ENCODE data around the gene SHROOM3. TPM values are rescaled to one million over a fixed set of nuclear protein-coding genes. Genes with fewer than 3 reads are reported as not detected.

SHROOM3 gene
- total and polyA plus RNA-seq, 7 donors, result 5.1 to 71.0 (median 28.2) TPM

GRCh38 chr4:76729460-76729859, 294.4 kb downstream of the SHROOM3 start:
- no peak for TF ChIP-seq POLR2A (IDR thresholded peaks at IDR 0.05)
- H3K27ac ChIP-seq, result peak overlapping the region in 3 of 4 donors; percentile 4 to 29 (median 13)
- H3K9me3 ChIP-seq, result no peaks in the 10 kb centered on the region
- peaks cover 0 to 18% (median 4%) of the 10 kb centered on the region in 4 donors for H3K4me1 ChIP-seq
- WGBS, 2 donors, result 81 to 89% methylated on average over 1 of the region's 1 CpG
- intact Hi-C loops (cut with DNase I), result no loop called here
- H3K27me3 ChIP-seq, result no peaks in the 10 kb centered on the region
- H3K4me3 ChIP-seq, result no peak overlapping the region
- DNase-seq, result no peak
- no peaks in the 10 kb centered on the region for H3K36me3 ChIP-seq

DNA sequence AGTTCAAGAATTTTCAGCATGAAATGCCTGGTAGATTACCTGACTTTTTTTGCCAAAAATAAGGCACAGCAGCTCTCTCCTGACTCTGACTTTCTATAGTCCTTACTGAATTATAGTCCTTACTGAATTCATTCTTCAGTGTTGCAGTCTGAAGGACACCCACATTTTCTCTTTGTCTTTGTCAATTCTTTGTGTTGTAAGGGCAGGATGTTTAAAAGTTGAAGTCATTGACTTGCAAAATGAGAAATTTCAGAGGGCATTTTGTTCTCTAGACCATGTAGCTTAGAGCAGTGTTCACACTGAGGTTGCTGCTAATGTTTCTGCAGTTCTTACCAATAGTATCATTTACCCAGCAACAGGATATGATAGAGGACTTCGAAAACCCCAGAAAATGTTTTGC, 295.0 kb downstream of the SHROOM3 start:
- no peak for DNase-seq
- 95 to 98% methylated on average over 1 of the region's 1 CpG for WGBS, 2 donors
- Histone ChIP-seq H3K4me1 (peaks cover 0 to 16% (median 4%) of the 10 kb centered on the region in 4 donors), H3K27me3 (no peaks in the 10 kb centered on the region), H3K27ac (peak overlapping the region in 3 of 4 donors; percentile 4 to 29 (median 13)), H3K4me3 (no peak overlapping the region), H3K36me3 (no peaks in the 10 kb centered on the region), H3K9me3 (no peaks in the 10 kb centered on the region)
- intact Hi-C loops (cut with DNase I), result no loop called here
- no peak for TF ChIP-seq EP300 (IDR thresholded peaks at IDR 0.05)
- no peak for TF ChIP-seq CTCF (IDR thresholded peaks at IDR 0.05)
- no peak for TF ChIP-seq POLR2A (IDR thresholded peaks at IDR 0.05)
- TF ChIP-seq POLR2AphosphoS5 (IDR thresholded peaks at IDR 0.05), result no peak

DNA sequence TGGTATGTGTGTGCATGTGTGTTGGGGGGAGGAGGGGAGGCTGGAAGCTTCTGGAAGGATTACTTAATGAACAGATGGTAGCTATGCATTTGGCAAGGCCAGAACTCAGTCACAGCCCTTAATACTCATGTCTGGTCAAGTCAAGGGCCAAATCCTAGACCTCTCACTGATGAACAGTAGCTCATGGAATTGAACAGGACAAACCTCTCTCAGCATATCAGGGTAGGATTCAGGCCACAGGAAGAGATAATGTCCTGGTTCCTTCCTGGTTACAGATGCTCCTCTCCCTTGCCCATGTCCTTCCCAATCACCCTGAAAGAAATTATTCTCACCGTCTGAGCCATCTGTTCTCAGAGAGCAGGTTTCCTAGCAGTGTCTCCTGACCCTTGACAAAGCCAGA, 297.2 kb downstream of the SHROOM3 start:
- no peak for DNase-seq
- H3K4me1 ChIP-seq, result peaks cover 0 to 26% (median 16%) of the 10 kb centered on the region in 4 donors
- intact Hi-C loops (cut with DNase I), result no loop called here
- TF ChIP-seq CTCF (IDR thresholded peaks at IDR 0.05) (no peak), EP300 (IDR thresholded peaks at IDR 0.05) (no peak)
- no peaks in the 10 kb centered on the region for H3K27me3 ChIP-seq
- H3K36me3 ChIP-seq, result no peaks in the 10 kb centered on the region
- no peaks in the 10 kb centered on the region for H3K9me3 ChIP-seq
- no peak overlapping the region for H3K4me3 ChIP-seq
- H3K27ac ChIP-seq, result no peak overlapping the region
- 85 to 86% methylated on average over 1 of the region's 1 CpG for WGBS, 2 donors

DNA sequence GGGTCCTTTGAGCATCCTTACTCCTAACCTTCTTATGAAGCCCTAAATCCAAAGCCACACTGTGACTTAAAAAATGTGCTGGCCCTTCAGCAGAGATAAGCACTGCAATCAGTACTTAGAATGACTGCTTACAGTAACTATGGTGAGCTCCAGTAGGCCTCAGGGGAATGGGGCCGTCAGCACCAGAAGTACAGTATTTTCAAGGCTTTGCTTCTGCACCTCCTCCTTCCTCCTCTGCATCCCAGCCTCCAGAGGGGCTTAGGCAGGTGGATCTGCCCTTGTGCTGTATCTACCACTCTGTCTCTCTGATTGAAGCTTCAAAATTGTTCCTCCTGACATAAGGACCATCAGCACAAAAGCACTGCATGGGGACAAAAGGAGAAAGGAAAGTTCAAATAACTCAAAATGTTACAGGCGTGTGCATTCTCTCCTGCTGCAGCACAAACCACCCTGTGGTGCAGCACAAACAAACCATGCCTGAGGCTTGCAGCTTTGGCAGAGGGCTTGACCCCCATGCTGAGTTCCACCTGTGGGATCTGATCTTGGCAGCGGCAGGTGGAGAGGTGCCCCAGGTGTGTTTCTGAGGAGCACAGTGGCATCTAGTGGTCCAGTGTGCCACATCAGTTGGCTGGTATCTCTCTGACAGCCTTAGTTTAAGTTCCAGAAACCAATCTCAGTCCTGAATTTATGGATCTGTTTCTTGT, 298.2 kb downstream of the SHROOM3 start:
- Histone ChIP-seq H3K36me3 (no peaks in the 10 kb centered on the region), H3K4me1 (peaks cover 0 to 36% (median 26%) of the 10 kb centered on the region in 4 donors), H3K9me3 (no peaks in the 10 kb centered on the region), H3K27ac (peak overlapping the region in 2 of 4 donors; percentile 17 to 38), H3K27me3 (no peaks in the 10 kb centered on the region), H3K4me3 (no peak overlapping the region)
- TF ChIP-seq POLR2AphosphoS5 (IDR thresholded peaks at IDR 0.05) (no peak), CTCF (IDR thresholded peaks at IDR 0.05) (no peak), POLR2A (IDR thresholded peaks at IDR 0.05) (no peak), EP300 (IDR thresholded peaks at IDR 0.05) (no peak)
- intact Hi-C loops (cut with DNase I), result no loop called here
- WGBS, 2 donors, result 72 to 81% methylated on average over 3 of the region's 3 CpGs
- no peak for DNase-seq

DNA sequence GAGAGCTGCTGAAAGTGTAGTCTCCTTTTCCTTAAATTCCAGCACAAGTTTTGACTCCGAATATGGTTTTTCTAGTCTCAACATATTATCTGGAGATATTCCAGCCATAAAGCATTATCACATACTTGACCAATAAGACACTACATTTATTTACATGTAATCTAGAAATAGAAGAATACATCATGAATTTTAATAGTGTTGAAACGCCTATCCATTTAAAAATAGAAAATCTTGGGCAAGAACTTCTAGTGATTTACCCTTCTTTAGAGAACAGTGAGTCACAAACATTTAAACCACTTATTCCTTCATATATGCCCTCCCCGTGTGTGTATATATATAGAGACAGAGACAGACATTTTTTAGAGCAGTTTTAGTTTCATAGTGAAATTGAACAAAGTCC, 301.4 kb downstream of the SHROOM3 start:
- H3K27ac ChIP-seq, result peak overlapping the region; percentile 40 to 89 (median 88)
- no peak overlapping the region for H3K4me3 ChIP-seq
- 73 to 77% methylated on average over 3 of the region's 3 CpGs for WGBS, 2 donors
- no peaks in the 10 kb centered on the region for H3K27me3 ChIP-seq
- no peaks in the 10 kb centered on the region for H3K36me3 ChIP-seq
- intact Hi-C loops (cut with DNase I), result loop anchor here (5.0 kb wide), 2 partner anchors 44 to 209 kb away; no protein-coding TSS in a partner anchor
- no peak for DNase-seq
- H3K9me3 ChIP-seq, result no peaks in the 10 kb centered on the region
- H3K4me1 ChIP-seq, result peaks cover 0 to 60% (median 41%) of the 10 kb centered on the region in 4 donors
- no peak for TF ChIP-seq POLR2AphosphoS5 (IDR thresholded peaks at IDR 0.05)
- no peak for TF ChIP-seq CTCF (IDR thresholded peaks at IDR 0.05)
- peak in 1 of 4 donors; percentile 20 for TF ChIP-seq EP300 (IDR thresholded peaks at IDR 0.05)
- no peak for TF ChIP-seq POLR2A (IDR thresholded peaks at IDR 0.05)
